Fibroblast of skin of right quadriceps (primary cell): Measurements from ENCODE around the gene RAB32.
A peak's percentile ranks its signal among the peaks of the same experiment; 100 is the strongest.

Source experiments
- DNase-seq: peaks from one replicate; pipeline ENCODE4 v3.0.0-alpha.2; 2013

RAB32 gene

GRCh38 chr6:146583966-146584365 lies 40.3 kb downstream of the RAB32 start:
- peak; percentile 39 for DNase-seq

- DNase-seq, result no peak
Observed at GRCh38 chr6:146587459-146587858, 43.8 kb downstream of the RAB32 start.

- DNase-seq, result no peak
Observed at GRCh38 chr6:146590492-146590891, 46.9 kb downstream of the RAB32 start.

- DNase-seq, result no peak
Observed at GRCh38 chr6:146592451-146592850, 48.8 kb downstream of the RAB32 start.

- no peak for DNase-seq
Observed at GRCh38 chr6:146593986-146594385, 50.4 kb downstream of the RAB32 start.

- DNase-seq, result no peak
Observed at GRCh38 chr6:146594495-146594894, 50.9 kb downstream of the RAB32 start.

GRCh38 chr6:146595972-146596731 lies 52.5 kb downstream of the RAB32 start:
- no peak for DNase-seq

GRCh38 chr6:146598772-146599405 lies 55.3 kb downstream of the RAB32 start, which contains the start of gene ADGB:
Gene ADGB, plus strand, starts transcription at chr6:146598972. Its CDS starts 69 bp downstream, at chr6:146599041.
- DNase-seq, result peak; percentile 44

- DNase-seq, result no peak
Observed at GRCh38 chr6:146601352-146601751, 57.7 kb downstream of the RAB32 start.

- no peak for DNase-seq
Observed at GRCh38 chr6:146602526-146602925, 58.9 kb downstream of the RAB32 start.
